Activated T-cell treated with anti-CD3 and anti-CD28 coated beads, Interleukin-2, amount 50 U/mL, for 48 hours (primary cell): Measurements from ENCODE around the gene TSPAN5.

ENCODE experiments used
- DNase-seq, 2 experiments: peaks; one replicate each; pipeline ENCODE4 v3.0.0-alpha.2; 2020

Gene TSPAN5

GRCh38 chr4:98642991-98643426 lies 15.4 kb downstream of the TSPAN5 start:
- DNase-seq: no peak

- no peak for DNase-seq
Measured at GRCh38 chr4:98641906-98642668, 16.3 kb downstream of the TSPAN5 start.

- DNase-seq: no peak
Measured at GRCh38 chr4:98641376-98641775, 17.0 kb downstream of the TSPAN5 start.

GRCh38 chr4:98639523-98639922 lies 18.9 kb downstream of the TSPAN5 start:
- DNase-seq: no peak

GRCh38 chr4:98639108-98639507 lies 19.3 kb downstream of the TSPAN5 start:
- no peak for DNase-seq

- no peak for DNase-seq
Measured at GRCh38 chr4:98638661-98639060, 19.8 kb downstream of the TSPAN5 start.

GRCh38 chr4:98634061-98634460 lies 24.4 kb downstream of the TSPAN5 start:
- no peak for DNase-seq

- DNase-seq: no peak
Measured at GRCh38 chr4:98633159-98633558, 25.3 kb downstream of the TSPAN5 start.

- DNase-seq: no peak
Measured at GRCh38 chr4:98632258-98632657, 26.2 kb downstream of the TSPAN5 start.

- DNase-seq: no peak
Measured at GRCh38 chr4:98631506-98631905, 26.9 kb downstream of the TSPAN5 start.

- no peak for DNase-seq
Measured at GRCh38 chr4:98630737-98631454, 27.5 kb downstream of the TSPAN5 start.

- DNase-seq: no peak
Measured at GRCh38 chr4:98627531-98628257, 30.7 kb downstream of the TSPAN5 start.

- DNase-seq: no peak
Measured at GRCh38 chr4:98626350-98626749, 32.1 kb downstream of the TSPAN5 start.

GRCh38 chr4:98625920-98626319 lies 32.5 kb downstream of the TSPAN5 start:
- no peak for DNase-seq

GRCh38 chr4:98625399-98625798 lies 33.0 kb downstream of the TSPAN5 start:
- DNase-seq: no peak

GRCh38 chr4:98624642-98625041 lies 33.8 kb downstream of the TSPAN5 start:
- DNase-seq: no peak

GRCh38 chr4:98624144-98624543 lies 34.3 kb downstream of the TSPAN5 start:
- no peak for DNase-seq

GRCh38 chr4:98623126-98623802 lies 35.1 kb downstream of the TSPAN5 start:
- no peak for DNase-seq

- no peak for DNase-seq
Measured at GRCh38 chr4:98620087-98620784, 38.2 kb downstream of the TSPAN5 start.

- DNase-seq: no peak
Measured at GRCh38 chr4:98619180-98619579, 39.2 kb downstream of the TSPAN5 start.

GRCh38 chr4:98618680-98619079 lies 39.7 kb downstream of the TSPAN5 start:
- DNase-seq: no peak

GRCh38 chr4:98617358-98618047 lies 40.9 kb downstream of the TSPAN5 start:
- no peak for DNase-seq
